ENCODE data around the gene KLHL5.
"Not testable (repeated sequence)": the region's sequence is repeated elsewhere in the genome, so short reads cannot be mapped to it uniquely, and the experiment has no call there.

The KLHL5 gene

DNA sequence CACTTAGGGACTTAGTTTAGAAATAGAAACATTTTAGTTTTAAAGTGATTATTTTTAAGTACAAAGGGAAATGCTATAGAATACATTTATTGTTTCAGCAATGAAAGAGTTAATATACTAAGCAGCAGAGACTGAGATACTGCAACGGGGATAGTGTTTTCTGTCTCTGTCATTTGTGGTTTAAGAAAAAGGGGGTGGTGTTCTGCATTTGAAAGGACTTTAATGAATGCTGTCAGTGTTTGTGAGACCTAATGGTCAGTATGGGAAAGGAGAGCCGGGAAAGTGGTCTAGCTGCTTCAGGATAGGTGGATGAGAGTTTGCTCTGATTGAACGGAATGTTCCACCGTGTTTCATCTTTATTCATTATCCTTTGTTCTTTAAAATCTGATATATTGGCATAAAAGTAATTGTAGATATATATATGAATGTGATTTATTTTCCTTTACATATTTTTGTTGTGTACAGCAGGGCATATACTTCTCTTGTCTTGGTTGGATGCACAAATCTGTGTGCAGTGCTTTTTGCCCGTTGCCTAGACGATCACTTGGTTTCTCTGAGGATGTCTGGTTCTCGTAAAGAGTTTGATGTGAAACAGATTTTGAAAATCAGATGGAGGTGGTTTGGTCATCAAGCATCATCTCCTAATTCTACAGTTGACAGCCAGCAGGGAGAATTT is at the start of gene KLHL5:
KLHL5 (plus strand) TSS at position 139 of the 676 bp plus-strand sequence; CDS start at position 560, 421 bp downstream.
- DNase-seq: peak; percentile 71

GRCh38 chr4:39014028-39014427 is 48.0 kb upstream of the KLHL5 start:
- DNase-seq: no peak

GRCh38 chr4:39020130-39020529 is 41.9 kb upstream of the KLHL5 start:
- DNase-seq: no peak

- DNase-seq: no peak
These were observed 40.4 kb upstream of the KLHL5 start for GRCh38 chr4:39021631-39022030.

DNA sequence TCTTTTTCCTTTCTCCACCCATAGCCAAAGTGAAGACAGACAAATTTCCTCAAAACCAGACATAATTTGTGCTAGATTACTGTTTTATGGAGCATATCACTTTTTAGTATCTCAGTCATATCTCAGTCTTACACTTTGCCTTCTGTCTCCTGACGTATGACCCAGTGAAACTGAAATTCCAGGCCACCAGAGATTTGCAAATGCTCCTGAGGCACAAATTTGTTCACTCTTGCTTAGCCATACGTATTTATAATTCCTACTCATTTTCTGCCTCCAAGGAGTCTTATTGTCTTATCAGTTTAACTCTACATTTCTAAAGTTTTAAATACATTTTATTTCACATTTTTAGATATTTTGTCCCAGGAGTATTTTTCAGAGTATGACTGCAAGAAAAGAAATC is 39.8 kb upstream of the KLHL5 start:
- no peak for DNase-seq

DNA sequence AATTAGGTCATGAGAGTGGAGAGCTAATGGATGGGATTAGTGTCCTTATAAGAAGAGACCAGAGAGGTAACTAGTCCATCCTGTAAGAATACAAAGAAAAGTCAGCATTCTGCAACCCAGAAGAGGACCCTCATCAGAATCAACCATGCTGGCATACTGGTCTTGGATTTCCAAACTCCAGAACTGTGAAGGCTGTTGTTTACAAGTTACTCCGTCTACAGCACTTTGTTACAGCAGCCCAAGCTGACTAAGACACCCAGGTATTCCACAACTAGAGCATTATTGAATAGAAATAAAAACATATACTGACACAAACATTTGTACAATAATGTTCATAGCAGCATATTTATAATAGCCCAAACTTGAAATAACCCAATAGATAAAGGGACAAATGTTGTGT is 39.0 kb upstream of the KLHL5 start:
- no peak for DNase-seq

DNA sequence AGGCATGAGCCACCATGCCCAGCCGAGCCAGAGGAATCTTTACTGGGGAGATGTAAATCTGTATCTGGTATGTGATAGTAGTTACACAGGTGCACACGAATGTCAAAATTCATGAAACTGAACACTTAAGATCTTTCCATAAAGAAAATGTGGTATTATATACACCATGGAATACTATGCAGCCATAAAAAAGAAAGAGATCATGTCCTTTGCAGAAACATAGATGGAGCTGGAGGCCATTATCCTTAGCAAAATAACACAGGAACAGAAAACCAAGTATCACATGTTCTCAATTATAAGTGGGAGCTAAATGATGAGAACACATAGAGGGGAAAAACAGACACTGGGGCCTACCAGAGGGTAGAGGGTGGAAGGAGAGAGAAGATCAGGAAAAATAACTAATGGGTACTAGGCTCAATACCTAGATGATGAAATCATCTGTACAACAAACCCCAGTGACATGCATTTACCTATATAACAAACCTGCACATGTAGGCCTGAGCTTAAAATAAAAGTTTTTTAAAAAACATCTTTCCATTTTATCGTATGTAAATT is 37.6 kb upstream of the KLHL5 start:
- DNase-seq: no peak

DNA sequence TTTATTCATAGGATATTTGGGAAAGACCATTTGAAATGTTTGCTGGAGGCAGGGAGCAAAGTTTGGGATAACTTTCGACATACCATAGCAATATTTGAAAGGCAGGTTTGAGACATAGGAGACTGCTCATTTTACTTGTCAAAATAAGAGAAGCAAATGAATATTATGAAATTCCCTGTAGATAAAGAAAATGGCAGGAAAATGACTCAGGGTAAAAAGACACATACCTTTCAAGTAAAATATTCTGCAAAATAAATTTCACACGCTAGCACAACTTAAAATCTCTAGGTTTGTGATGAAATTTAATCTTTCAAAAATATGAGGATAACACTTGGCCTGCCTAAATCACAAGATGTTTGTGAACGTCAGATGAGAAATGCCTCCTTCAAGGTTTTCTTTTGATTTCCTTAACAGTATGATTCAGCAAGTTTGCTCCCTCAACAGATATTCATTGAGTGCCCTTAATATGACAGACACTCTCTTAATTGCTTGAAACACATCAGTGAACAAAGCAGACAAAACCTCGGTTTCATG is 36.4 kb upstream of the KLHL5 start:
- DNase-seq: no peak

DNA sequence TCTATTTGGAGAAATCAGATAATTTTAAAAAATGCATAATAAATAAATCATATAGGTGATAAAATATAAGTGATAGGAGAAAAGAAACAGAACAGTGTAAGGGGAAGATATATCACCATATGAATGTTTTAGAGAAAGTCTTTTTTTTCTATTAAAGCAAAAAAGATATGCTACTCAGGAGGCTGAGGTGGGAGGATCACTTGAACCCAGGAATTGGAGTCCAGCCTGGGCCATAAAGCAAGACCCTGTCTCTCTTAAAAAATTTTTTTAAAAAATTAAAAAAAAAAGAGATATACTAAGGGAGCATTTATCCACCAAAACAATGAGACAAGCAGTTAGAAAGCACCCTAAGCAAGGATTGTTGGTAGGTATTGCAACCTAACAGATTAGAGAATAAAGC is 35.9 kb upstream of the KLHL5 start:
- no peak for DNase-seq

GRCh38 chr4:39029752-39030694 is 32.0 kb upstream of the KLHL5 start:
- DNase-seq: no peak

DNA sequence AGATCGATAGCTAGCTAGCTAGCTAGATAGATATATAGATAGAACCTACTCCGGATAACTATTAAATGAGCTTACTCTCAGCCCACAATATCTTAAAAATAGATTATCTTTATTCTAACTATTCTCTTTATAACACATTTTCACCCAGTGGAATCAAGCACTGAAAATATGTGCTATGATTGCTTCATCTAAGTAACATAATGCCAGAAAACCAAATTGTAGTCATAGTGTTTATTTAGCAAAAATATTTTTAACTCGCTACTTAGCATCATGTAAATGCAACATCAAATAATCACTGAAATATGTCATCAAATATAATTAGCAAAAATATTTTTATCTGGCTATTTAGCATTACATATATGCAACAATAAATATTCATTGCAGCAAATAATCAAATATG is 31.3 kb upstream of the KLHL5 start:
- DNase-seq: no peak

DNA sequence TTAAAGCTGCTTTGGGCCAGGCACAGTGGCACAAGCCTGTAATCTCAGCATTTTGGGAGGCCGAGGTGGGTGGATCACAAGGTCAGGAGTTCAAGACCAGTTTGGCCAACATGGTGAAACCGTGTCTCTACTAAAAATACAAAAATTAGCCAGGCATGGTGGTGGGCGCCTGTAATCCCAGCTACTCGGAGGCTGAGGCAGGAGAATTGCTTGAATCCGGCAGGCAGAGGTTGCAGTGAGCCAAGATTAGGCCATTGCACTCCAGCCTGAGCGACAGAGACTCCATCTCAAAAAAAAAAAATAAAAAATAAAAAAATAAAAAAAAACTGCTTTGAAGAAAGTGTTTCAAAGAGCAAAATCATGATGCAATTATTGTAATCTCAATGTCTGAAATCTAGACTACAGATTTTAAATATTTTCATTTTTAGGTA is 30.4 kb upstream of the KLHL5 start:
- not testable (repeated sequence) for DNase-seq

- DNase-seq: no peak
These were observed 29.6 kb upstream of the KLHL5 start, which contains the start of gene TMEM156 for GRCh38 chr4:39032218-39033085. Gene TMEM156, minus strand, starts transcription at chr4:39032409. Its CDS starts 96 bp downstream, at chr4:39032313.

DNA sequence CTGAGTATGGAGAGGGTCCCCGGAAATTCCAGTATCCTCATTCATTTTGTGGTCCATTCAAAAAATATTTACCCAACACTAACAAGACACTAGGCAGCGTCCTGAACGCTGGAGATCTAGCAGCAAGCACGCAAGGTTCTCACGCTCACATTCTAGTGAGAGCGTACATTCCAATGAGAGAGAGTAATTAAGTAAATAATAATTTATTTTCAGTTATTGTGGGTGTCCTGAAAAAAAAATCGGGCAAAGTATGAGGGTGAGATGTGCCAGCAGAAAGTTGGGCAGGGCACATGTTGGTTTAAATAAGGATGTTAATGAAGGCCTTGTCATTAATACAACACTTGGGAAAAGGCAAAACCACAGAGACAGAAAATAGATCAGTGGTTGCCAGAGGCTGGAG is 25.9 kb upstream of the KLHL5 start:
- DNase-seq: no peak

DNA sequence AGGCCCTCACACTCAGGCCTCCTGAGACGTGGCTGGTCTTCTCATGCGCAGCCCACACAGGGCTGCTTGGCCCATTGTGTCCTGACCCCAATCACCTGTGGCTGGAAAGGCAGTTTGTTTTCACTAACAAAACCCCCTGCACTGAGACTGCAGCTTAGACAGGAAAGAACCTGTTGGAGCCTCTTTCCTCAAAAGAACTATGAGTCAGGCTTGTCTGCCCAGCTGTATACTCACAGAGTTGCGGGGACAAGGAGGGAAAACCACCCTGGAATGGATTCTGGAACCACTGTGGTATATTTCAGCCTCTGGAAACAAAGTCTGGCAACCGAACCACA is 24.6 kb upstream of the KLHL5 start:
- no peak for DNase-seq

GRCh38 chr4:39037941-39038340 is 24.1 kb upstream of the KLHL5 start:
- DNase-seq: no peak

DNA sequence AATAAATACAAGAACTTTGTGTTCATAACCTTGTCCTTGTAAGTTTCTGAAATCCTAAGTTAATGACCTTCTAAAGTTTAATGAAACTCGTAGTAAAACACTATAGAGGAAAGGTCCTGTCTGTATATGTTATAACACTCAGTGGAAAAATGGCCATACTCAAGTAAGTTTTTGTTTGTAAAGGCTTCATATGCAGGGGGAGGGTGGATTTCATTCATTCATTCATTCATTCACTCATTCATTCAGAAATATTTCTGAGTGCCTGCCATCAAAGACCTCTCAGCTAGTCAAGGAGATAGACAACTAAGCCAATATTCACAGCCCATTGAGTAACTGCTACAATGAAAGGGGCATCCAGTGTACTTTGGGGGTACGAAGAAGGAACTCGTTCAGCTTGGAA is 22.9 kb upstream of the KLHL5 start:
- DNase-seq: no peak

GRCh38 chr4:39042366-39042765 is 19.7 kb upstream of the KLHL5 start:
- no peak for DNase-seq

DNA sequence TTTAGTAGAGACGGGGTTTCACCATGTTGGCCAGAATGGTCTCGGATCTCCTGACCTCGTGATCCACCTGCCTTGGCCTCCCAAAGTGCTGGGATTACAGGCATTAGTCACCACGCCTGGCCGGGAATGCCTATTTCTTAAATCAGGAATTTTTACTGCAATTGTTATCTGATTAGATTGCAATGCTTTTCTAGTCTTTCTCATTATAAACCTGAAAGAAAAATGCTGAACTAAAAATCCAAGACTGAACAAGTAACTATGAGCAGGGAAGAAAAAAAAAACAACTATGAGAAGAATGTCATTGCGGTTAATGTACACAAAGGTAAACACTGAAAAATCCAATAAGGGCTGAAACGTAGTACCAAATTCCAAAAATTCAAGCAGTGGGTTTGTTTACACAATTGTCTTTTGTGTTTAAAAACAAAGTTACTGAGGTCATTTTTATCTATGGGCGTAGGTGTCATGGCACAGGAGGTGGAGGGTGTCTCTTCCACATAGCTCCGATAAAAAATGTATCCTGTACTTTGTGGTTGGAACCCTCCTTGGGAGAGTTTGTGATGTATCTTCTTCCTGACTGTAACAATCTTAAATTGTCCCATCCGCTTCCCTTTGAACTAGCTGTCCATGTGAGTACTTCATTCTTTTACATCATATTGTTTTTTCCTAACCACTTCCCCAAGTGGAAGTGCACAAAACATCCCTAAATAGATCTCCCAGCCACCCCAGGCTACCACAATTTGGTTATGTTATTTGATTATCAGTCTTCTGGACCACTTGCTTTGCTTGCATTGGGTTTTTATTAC is 18.8 kb upstream of the KLHL5 start:
- DNase-seq: no peak

DNA sequence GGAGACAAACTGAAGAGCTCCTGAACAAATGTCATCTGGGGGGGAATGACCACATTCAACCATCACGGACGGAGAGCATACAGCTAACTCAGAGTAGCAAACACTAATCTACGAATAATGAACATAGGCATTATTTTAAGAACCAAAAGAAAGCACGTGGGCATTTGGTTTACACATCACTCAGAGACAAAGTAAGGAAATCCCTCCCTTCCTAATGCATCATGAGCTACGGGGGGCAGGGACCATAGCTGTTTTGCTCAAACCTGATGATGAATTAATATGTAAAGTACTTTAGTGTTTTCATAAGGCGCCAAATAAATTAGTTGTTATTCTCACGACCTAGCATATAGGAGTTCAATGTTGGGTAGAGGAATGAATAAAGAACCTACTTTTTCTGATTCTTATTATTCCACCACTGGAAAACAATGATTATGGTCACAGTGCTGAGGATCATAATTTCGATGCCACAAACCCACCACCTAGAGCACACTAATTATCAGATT is 18.1 kb upstream of the KLHL5 start:
- no peak for DNase-seq

DNA sequence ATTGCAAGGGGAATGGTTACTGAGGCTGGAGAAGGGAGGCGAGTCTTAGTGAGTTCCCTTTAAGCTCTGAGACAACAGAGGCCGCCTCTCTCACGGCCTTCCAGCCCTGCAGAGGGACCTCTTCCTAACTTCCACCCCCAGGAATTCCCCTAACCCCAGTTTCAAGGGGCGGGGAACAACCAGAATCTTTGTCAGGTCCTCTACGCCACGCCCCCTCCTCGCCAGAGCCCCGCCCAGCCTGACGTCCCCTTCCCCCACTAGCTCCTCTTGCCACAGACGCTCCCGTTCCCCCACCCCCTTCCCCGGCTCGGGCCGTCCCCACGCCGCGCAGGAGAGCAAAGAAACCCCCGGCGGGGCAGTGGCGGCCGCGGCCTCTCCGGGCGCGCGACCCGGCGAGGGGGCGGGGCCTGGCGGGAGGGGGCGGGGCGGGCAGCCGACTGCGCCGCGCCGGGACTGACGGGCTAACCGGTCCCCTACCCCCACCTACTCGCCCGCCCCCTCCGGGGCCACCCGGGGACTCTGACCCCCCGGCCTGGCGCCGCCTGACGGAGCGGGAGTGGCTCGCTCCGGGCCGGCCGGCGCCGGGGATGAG is 17.6 kb upstream of the KLHL5 start:
- peak; percentile 60 for DNase-seq

Measured in NCI-H2227 treated with DMSO at 0.1 percent for 48 hours (cell line).